IMR-90 (cell line): ENCODE results near the gene BMP2K. TPM values are rescaled to one million over a fixed set of nuclear protein-coding genes. Genes with fewer than 3 reads are reported as not detected.

Experiments used
- ATAC-seq: fragments of 200-7000 bp; cut with Tn5 transposase; 2 replicates; pipeline ENCODE4 v1.9.1; 2020; ENCODE audit warnings: low read depth, mild to moderate bottlenecking, moderate library complexity
- BruUV-seq: library from RNA; stranded (reverse); fragments of 400-500 nt; replicated peaks from 2 replicates; lab custom pipeline; 2021; lab: Mats Ljungman, UMichigan
- CTCF ChIA-PET: fragments of 300-600 bp; formaldehyde crosslinking; extraction: SDS; loops from one replicate; lab custom pipeline; 2021; ENCODE audit warnings: antibody characterized with exemption; lab: Yijun Ruan, JAX
- POLR2A ChIA-PET: fragments of 300-600 bp; sonication (Branson Sonifier 250); formaldehyde crosslinking; loops from one replicate; lab custom pipeline; 2022; ENCODE audit warnings: antibody characterized with exemption; ENCODE audit not compliant: unreplicated experiment; lab: Charles Lee
- DNase-seq: peaks from one replicate; pipeline ENCODE4 v3.0.0; 2013
- H2AFZ ChIP-seq: replicated peaks from 2 replicates; pipeline ENCODE3; 2013; ENCODE audit warnings: low read length, mild to moderate bottlenecking; ENCODE audit not compliant: poor library complexity
- H2AK5ac ChIP-seq: 2 replicates; pipeline ENCODE4 v1.6.1; 2013; ENCODE audit warnings: low read depth, low read length, inconsistent platforms
- H2AK9ac ChIP-seq: replicated peaks from 2 replicates; pipeline ENCODE3; 2013; ENCODE audit warnings: mild to moderate bottlenecking, low read depth, low read length, moderate library complexity; ENCODE audit not compliant: poor library complexity
- H2BK120ac ChIP-seq: 2 replicates; pipeline ENCODE4 v1.6.1; 2013; ENCODE audit warnings: low read depth, low read length, inconsistent platforms
- H2BK15ac ChIP-seq: 3 replicates; pipeline ENCODE4 v1.6.1; 2013; ENCODE audit warnings: low read depth, low read length, inconsistent platforms
- H2BK20ac ChIP-seq: 2 replicates; pipeline ENCODE4 v1.6.1; 2013; ENCODE audit warnings: low read depth, mild to moderate bottlenecking, inconsistent platforms, low read length, moderate library complexity
- H2BK5ac ChIP-seq: 2 replicates; pipeline ENCODE4 v1.6.1; 2013; ENCODE audit warnings: mild to moderate bottlenecking, low read depth, low read length, inconsistent platforms; ENCODE audit not compliant: poor library complexity, severe bottlenecking
- H3K14ac ChIP-seq: replicated peaks from 2 replicates; pipeline ENCODE4 v1.6.1; 2013; ENCODE audit warnings: low read depth, low read length, inconsistent platforms
- H3K18ac ChIP-seq: 2 replicates; pipeline ENCODE4 v1.6.1; 2013; ENCODE audit warnings: low read depth, low read length, control low read depth
- H3K23ac ChIP-seq: 2 replicates; pipeline ENCODE4 v1.6.1; 2013; ENCODE audit warnings: low read depth, low read length, inconsistent platforms
- H3K27ac ChIP-seq: 2 replicates; pipeline ENCODE4 v1.5.1; 2013; ENCODE audit warnings: mild to moderate bottlenecking, control low read depth, low read length; ENCODE audit not compliant: insufficient read depth
- H3K27me3 ChIP-seq: 2 replicates; pipeline ENCODE4 v1.6.1; 2013; ENCODE audit warnings: low read length; ENCODE audit not compliant: control insufficient read depth, insufficient read depth
- H3K36me3 ChIP-seq: 2 replicates; pipeline ENCODE4 v1.6.1; 2013; ENCODE audit warnings: low read length, mixed read lengths; ENCODE audit not compliant: control insufficient read depth, insufficient read depth
- H3K4ac ChIP-seq: 2 replicates; pipeline ENCODE4 v1.6.1; 2013; ENCODE audit warnings: low read depth, low read length, inconsistent platforms
- H3K4me1 ChIP-seq: 2 replicates; pipeline ENCODE4 v1.6.1; 2013; ENCODE audit warnings: low read length, mixed read lengths; ENCODE audit not compliant: control insufficient read depth, insufficient read depth
- H3K4me2 ChIP-seq: 2 replicates; pipeline ENCODE4 v1.6.1; 2013; ENCODE audit warnings: low read depth, mild to moderate bottlenecking, control low read depth, low read length, moderate library complexity
- H3K4me3 ChIP-seq: 2 replicates; pipeline ENCODE4 v1.5.1; 2013; ENCODE audit warnings: low read depth, mild to moderate bottlenecking, control low read depth, low read length, moderate library complexity; ENCODE audit not compliant: insufficient read depth
- H3K56ac ChIP-seq: 2 replicates; pipeline ENCODE4 v1.6.1; 2013; ENCODE audit warnings: low read length, inconsistent platforms; ENCODE audit not compliant: insufficient read depth; ENCODE audit errors: extremely low read depth
- H3K79me1 ChIP-seq, 2 experiments: 2 replicates each; pipeline ENCODE4 v1.6.1; 2013; ENCODE audit warnings: low read length in 2 of 2, inconsistent platforms in 1 of 2, low read depth in 1 of 2
- H3K9ac ChIP-seq: 2 replicates; pipeline ENCODE4 v1.6.1; 2013; ENCODE audit warnings: low read depth, low read length, control low read depth
- H3K9me1 ChIP-seq: 2 replicates; pipeline ENCODE4 v1.6.1; 2013; ENCODE audit warnings: low read length, inconsistent platforms; ENCODE audit not compliant: insufficient read depth
- H3K9me3 ChIP-seq: 2 replicates; pipeline ENCODE4 v1.6.1; 2013; ENCODE audit warnings: low read length; ENCODE audit not compliant: control insufficient read depth, insufficient read depth
- H4K20me1 ChIP-seq: 2 replicates; pipeline ENCODE4 v1.6.1; 2013; ENCODE audit warnings: low read length, inconsistent platforms; ENCODE audit not compliant: insufficient read depth
- H4K5ac ChIP-seq: 2 replicates; pipeline ENCODE4 v1.6.1; 2013; ENCODE audit warnings: mild to moderate bottlenecking, low read depth, low read length, control low read depth
- H4K8ac ChIP-seq, 2 experiments: 2 replicates each; pipeline ENCODE4 v1.6.1; 2013; ENCODE audit warnings: low read depth in 2 of 2, low read length in 2 of 2, control low read depth in 1 of 2, inconsistent platforms in 1 of 2
- H4K91ac ChIP-seq: 2 replicates; pipeline ENCODE4 v1.6.1; 2013; ENCODE audit warnings: low read depth, low read length, inconsistent platforms; ENCODE audit not compliant: insufficient read depth
- CHD1 ChIP-seq: IDR thresholded peaks from 2 replicates; pipeline ENCODE4 v1.6.1; 2012; ENCODE audit warnings: low read depth, low read length, improper control_type of control experiment
- CTCF ChIP-seq: conservative IDR thresholded peaks from 2 replicates; pipeline ENCODE4 v1.5.1; 2012; ENCODE audit warnings: mild to moderate bottlenecking, low read depth, low read length, improper control_type of control experiment
- ELK1 ChIP-seq: fragments of 150-350 bp; IDR thresholded peaks from 2 replicates; pipeline ENCODE4 v1.6.1; 2016; ENCODE audit warnings: low read depth, mild to moderate bottlenecking, low read length, moderate library complexity, borderline replicate concordance
- FOS ChIP-seq: fragments of 150-350 bp; IDR thresholded peaks from 2 replicates; pipeline ENCODE4 v1.6.1; 2016; ENCODE audit warnings: low read depth, low read length
- MAFK ChIP-seq: IDR thresholded peaks from 2 replicates; pipeline ENCODE4 v1.6.1; 2012; ENCODE audit warnings: low read depth, low read length, improper control_type of control experiment
- MAZ ChIP-seq: IDR thresholded peaks from 2 replicates; pipeline ENCODE4 v1.6.1; 2012; ENCODE audit warnings: low read depth, mild to moderate bottlenecking, low read length, improper control_type of control experiment, moderate library complexity, borderline replicate concordance
- MXI1 ChIP-seq: IDR thresholded peaks from 2 replicates; pipeline ENCODE4 v1.6.1; 2012; ENCODE audit warnings: low read depth, mild to moderate bottlenecking, low read length, moderate library complexity, borderline replicate concordance
- NFE2L2 ChIP-seq: fragments of 150-350 bp; IDR thresholded peaks from 2 replicates; pipeline ENCODE4 v1.6.1; 2016; ENCODE audit warnings: low read depth, mild to moderate bottlenecking, low read length
- POLR2A ChIP-seq: IDR thresholded peaks from 2 replicates; pipeline ENCODE4 v1.6.1; 2012; ENCODE audit warnings: mild to moderate bottlenecking, low read depth, low read length
- RAD21 ChIP-seq: IDR thresholded peaks from 2 replicates; pipeline ENCODE4 v1.6.1; 2012; ENCODE audit warnings: low read length, improper control_type of control experiment
- RCOR1 ChIP-seq: IDR thresholded peaks from 2 replicates; pipeline ENCODE4 v1.6.1; 2012; ENCODE audit warnings: mild to moderate bottlenecking, low read length, improper control_type of control experiment; ENCODE audit not compliant: insufficient replicate concordance
- SMC3 ChIP-seq: fragments of 150-350 bp; IDR thresholded peaks from 2 replicates; pipeline ENCODE4 v1.6.1; 2016; ENCODE audit warnings: low read depth, mild to moderate bottlenecking, antibody characterized with exemption, low read length, moderate library complexity
- USF2 ChIP-seq: fragments of 150-350 bp; IDR thresholded peaks from 2 replicates; pipeline ENCODE4 v1.6.1; 2017; ENCODE audit warnings: mild to moderate bottlenecking, antibody characterized with exemption, low read length, low read depth
- WGBS, 2 experiments: methylation state at CpG; one replicate each; pipeline versions ENCODE4 v1.1.5 to v1.1.7; 2013; ENCODE audit warnings: missing lambda C conversion rate in 2 of 2; ENCODE audit not compliant: insufficient read length in 1 of 2; ENCODE audit errors: extremely low coverage in 2 of 2; 5-methylcytosine and 5-hydroxymethylcytosine counted together
- dilution Hi-C: fragments of 300-500 bp; cut with HindIII; formaldehyde crosslinking; loops from one replicate; pipeline ENCODE4 v1.14.3; 2018; ENCODE audit warnings: low sequenced_read_pairs; ENCODE audit not compliant: unreplicated experiment
- in situ Hi-C: fragments of 300-500 bp; cut with MboI; formaldehyde crosslinking; loops from 3 replicates; pipeline ENCODE4 v1.14.3; 2019; ENCODE audit warnings: low sequenced_read_pairs, inconsistent platforms, mixed read lengths
- intact Hi-C: fragments of 100-400 bp; cut with micrococcal nuclease; formaldehyde crosslinking; loops from 2 replicates; pipeline ENCODE4 v1.10.0; 2022
- polyA plus RNA-seq, 3 experiments: library from polyadenylated mRNA; depleted of rRNA; stranded (reverse); fragments of >200 nt; gene quantifications; 2 replicates each; pipeline ENCODE4 v1.2.3, GENCODE V29; 2012; ENCODE audit warnings: low replicate concordance in 1 of 3
- total RNA-seq: library from RNA; depleted of rRNA; stranded (reverse); fragments of >200 nt; gene quantifications from 2 replicates; pipeline ENCODE4 v1.2.3, GENCODE V29; 2012

Gene BMP2K
- total and polyA plus RNA-seq, 2 of the 4 experiments (the other 2 are of a cell fraction), result 15.8 to 46.1 TPM

GRCh38 chr4:78756137-78756536, 20.0 kb upstream of the BMP2K start:
- intact Hi-C loops (no loop called here), dilution Hi-C loops (no loop called here), in situ Hi-C loops (no loop called here)
- Histone ChIP-seq H2AK5ac (no peak overlapping the region), H2BK15ac (no peak overlapping the region), H2AFZ (no peak overlapping the region), H3K79me1 (no peaks in the 10 kb centered on the region), H3K27ac (no peak overlapping the region), H3K9ac (no peak overlapping the region), H3K9me3 (no peaks in the 10 kb centered on the region), H2BK120ac (no peak overlapping the region), H2BK5ac (no peak overlapping the region), H2BK20ac (no peak overlapping the region), H3K14ac (no peak overlapping the region), H4K91ac (no peak overlapping the region), H3K27me3 (no peaks in the 10 kb centered on the region), H4K5ac (no peak overlapping the region), H3K4ac (no peak overlapping the region), H4K8ac (no peak overlapping the region), H3K4me1 (no peaks in the 10 kb centered on the region), H3K56ac (no peak overlapping the region), H3K18ac (no peak overlapping the region), H3K36me3 (no peaks in the 10 kb centered on the region), H3K23ac (no peak overlapping the region), H3K9me1 (no peaks in the 10 kb centered on the region), H4K20me1 (no peaks in the 10 kb centered on the region), H3K4me3 (no peak overlapping the region), H3K4me2 (no peak overlapping the region), H2AK9ac (no peak overlapping the region)
- TF ChIP-seq USF2 (no peak), MXI1 (no peak), MAFK (no peak), MAZ (no peak), CHD1 (no peak), NFE2L2 (no peak), RCOR1 (no peak), ELK1 (no peak), CTCF (no peak), SMC3 (no peak), FOS (no peak), RAD21 (no peak), POLR2A (no peak)
- ChIA-PET POLR2A (no interaction called here), CTCF (interaction anchor here (1.0 kb wide), 1 partner anchor 12 kb away, joined by 3 read pairs; no protein-coding TSS in a partner anchor)
- no peak for ATAC-seq
- no CpG with 5 or more reads among the region's 3 CpGs for WGBS, 2 experiments
- DNase-seq, result no peak
- BruUV-seq, result no TSS peak
